Fibroblast of lung (primary cell): ENCODE measurements around the gene UPK3A. TPM values are rescaled to one million over a fixed set of nuclear protein-coding genes. Genes with fewer than 3 reads are reported as not detected.
"Not testable (repeated sequence)": the region's sequence is repeated elsewhere in the genome, so short reads cannot be mapped to it uniquely, and the experiment has no call there.

ENCODE experiments used
- DNase-seq, 2 donors: peaks; one replicate each; pipeline versions ENCODE4 v3.0.0 to v3.0.0-alpha.2; 2010; ENCODE audit warnings: low read depth in 2 of 2
- H2AFZ ChIP-seq: 2 replicates; pipeline ENCODE4 v1.5.1; 2012; ENCODE audit warnings: low read length, control low read depth, inconsistent platforms
- H3K27ac ChIP-seq: 2 replicates; pipeline ENCODE4 v1.5.1; 2011; ENCODE audit warnings: low read length, control low read depth; ENCODE audit not compliant: insufficient read depth
- H3K27me3 ChIP-seq: 2 replicates; pipeline ENCODE4 v1.5.1; 2011; ENCODE audit warnings: mild to moderate bottlenecking, low read length; ENCODE audit not compliant: control insufficient read depth, insufficient read depth
- H3K36me3 ChIP-seq: 2 replicates; pipeline ENCODE4 v1.5.1; 2011; ENCODE audit warnings: low read length; ENCODE audit not compliant: control insufficient read depth, insufficient read depth
- H3K4me1 ChIP-seq: 2 replicates; pipeline ENCODE4 v1.5.1; 2011; ENCODE audit warnings: low read length; ENCODE audit not compliant: control insufficient read depth, insufficient read depth; ENCODE audit errors: extremely low read depth
- H3K4me2 ChIP-seq: 2 replicates; pipeline ENCODE4 v1.5.1; 2011; ENCODE audit warnings: low read length, control low read depth; ENCODE audit not compliant: insufficient read depth; ENCODE audit errors: extremely low read depth
- H3K4me3 ChIP-seq, 4 experiments: fragments of 200-600 bp in 1 of 4; sonication (generic) in 1 of 4; replicated peaks in 1 of 4; 2 replicates each; pipeline ENCODE4 v1.5.1; 2011 to 2016; ENCODE audit warnings: low read length in 4 of 4, low read depth in 3 of 4, mild to moderate bottlenecking in 3 of 4, control low read depth in 2 of 4, inconsistent platforms in 1 of 4, mixed read lengths in 1 of 4; ENCODE audit not compliant: insufficient read depth in 1 of 4; ENCODE audit errors: control extremely low read depth in 1 of 4
- H3K79me2 ChIP-seq: 2 replicates; pipeline ENCODE4 v1.5.1; 2012; ENCODE audit warnings: mild to moderate bottlenecking, low read length, inconsistent platforms; ENCODE audit not compliant: control insufficient read depth, insufficient read depth
- H3K9ac ChIP-seq: 2 replicates; pipeline ENCODE4 v1.5.1; 2011; ENCODE audit warnings: mild to moderate bottlenecking, low read length, control low read depth; ENCODE audit not compliant: insufficient read depth
- H3K9me3 ChIP-seq: 2 replicates; pipeline ENCODE4 v1.5.1; 2012; ENCODE audit warnings: low read depth, low read length; ENCODE audit not compliant: control insufficient read depth, insufficient read depth
- H4K20me1 ChIP-seq: 2 replicates; pipeline ENCODE4 v1.5.1; 2011; ENCODE audit warnings: low read length; ENCODE audit not compliant: control insufficient read depth, insufficient read depth; ENCODE audit errors: extremely low read depth
- EZH2 ChIP-seq: IDR thresholded peaks from 2 replicates; pipeline ENCODE4 v1.5.1; 2012; ENCODE audit warnings: low read length, control low read depth, mild to moderate bottlenecking; ENCODE audit errors: missing control alignments
- polyA plus RNA-seq, 2 donors: library from polyadenylated mRNA; depleted of rRNA in 1 of 2; stranded (reverse) in 1 of 2; unstranded in 1 of 2; fragments of >200 nt; gene quantifications; 2 replicates each; pipeline ENCODE4 v1.2.1, GENCODE V29; 2011 to 2012; ENCODE audit warnings: missing spikeins in 1 of 2
- total RNA-seq: library from RNA; depleted of rRNA; stranded (reverse); fragments of >200 nt; gene quantifications from 2 replicates; pipeline ENCODE4 v1.2.1, GENCODE V29; 2014
- TF ChIP-seq, protein P1 (sequence below), 2 donors: IDR thresholded peaks in 1 of 2; conservative IDR thresholded peaks in 1 of 2; 1 replicate in 1 of 2; 2 replicates in 1 of 2; pipeline ENCODE4 v1.5.1; 2011 to 2012; ENCODE audit warnings: low read length in 2 of 2, control low read depth in 1 of 2, inconsistent platforms in 1 of 2, low read depth in 1 of 2, mild to moderate bottlenecking in 1 of 2

UPK3A gene
- total and polyA plus RNA-seq, 2 donors (not counting 1 experiment from before 2014, with no cell fraction given): not detected

DNA sequence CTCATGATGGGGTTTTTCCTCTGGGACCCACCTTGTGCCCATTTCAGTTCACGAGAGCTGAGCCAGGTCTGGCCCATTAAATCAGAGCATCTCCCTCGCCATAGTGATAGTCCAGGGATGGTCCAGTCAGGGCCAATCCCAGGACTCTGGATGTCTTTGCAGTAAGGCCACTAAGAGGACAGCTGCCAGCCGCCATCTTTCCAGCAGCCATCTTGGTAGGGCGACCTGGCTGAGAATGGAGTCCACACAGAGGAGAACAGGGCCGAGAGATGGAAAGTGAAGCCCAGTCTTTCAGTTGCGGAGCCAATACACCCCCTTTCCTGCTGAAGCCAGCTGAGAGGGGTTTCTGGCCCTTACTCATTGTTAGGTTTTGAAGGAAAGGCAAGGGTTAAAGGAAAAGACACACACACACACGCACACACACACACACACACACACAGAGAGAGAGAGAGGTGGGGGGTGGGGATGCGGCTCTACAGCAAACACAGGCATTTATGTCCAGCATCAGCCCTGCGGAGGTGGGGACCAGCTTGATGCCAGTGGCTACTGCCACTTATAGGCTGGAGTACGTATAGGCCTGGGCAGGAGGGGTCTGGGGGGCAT lies 31.6 kb upstream of the UPK3A start:
- Histone ChIP-seq H3K9ac (no peak overlapping the region), H3K36me3 (no peaks in the 10 kb centered on the region), H3K4me1 (no peaks in the 10 kb centered on the region), H2AFZ (no peak overlapping the region), H3K27ac (no peak overlapping the region), H3K9me3 (no peaks in the 10 kb centered on the region), H3K4me3 (no peak overlapping the region), H4K20me1 (no peaks in the 10 kb centered on the region), H3K27me3 (peaks cover 2% of the 10 kb centered on the region), H3K79me2 (no peaks in the 10 kb centered on the region), H3K4me2 (no peak overlapping the region)
- DNase-seq: no peak
- TF ChIP-seq, protein P1, sequence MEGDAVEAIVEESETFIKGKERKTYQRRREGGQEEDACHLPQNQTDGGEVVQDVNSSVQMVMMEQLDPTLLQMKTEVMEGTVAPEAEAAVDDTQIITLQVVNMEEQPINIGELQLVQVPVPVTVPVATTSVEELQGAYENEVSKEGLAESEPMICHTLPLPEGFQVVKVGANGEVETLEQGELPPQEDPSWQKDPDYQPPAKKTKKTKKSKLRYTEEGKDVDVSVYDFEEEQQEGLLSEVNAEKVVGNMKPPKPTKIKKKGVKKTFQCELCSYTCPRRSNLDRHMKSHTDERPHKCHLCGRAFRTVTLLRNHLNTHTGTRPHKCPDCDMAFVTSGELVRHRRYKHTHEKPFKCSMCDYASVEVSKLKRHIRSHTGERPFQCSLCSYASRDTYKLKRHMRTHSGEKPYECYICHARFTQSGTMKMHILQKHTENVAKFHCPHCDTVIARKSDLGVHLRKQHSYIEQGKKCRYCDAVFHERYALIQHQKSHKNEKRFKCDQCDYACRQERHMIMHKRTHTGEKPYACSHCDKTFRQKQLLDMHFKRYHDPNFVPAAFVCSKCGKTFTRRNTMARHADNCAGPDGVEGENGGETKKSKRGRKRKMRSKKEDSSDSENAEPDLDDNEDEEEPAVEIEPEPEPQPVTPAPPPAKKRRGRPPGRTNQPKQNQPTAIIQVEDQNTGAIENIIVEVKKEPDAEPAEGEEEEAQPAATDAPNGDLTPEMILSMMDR (conservative IDR thresholded peaks at IDR 0.05 in 1 of 2, IDR thresholded peaks at IDR 0.05 in 1 of 2; ENCODE audit: low read depth in 1 of 2, low read length in 2 of 2): no peak
- TF ChIP-seq EZH2: no peak

DNA sequence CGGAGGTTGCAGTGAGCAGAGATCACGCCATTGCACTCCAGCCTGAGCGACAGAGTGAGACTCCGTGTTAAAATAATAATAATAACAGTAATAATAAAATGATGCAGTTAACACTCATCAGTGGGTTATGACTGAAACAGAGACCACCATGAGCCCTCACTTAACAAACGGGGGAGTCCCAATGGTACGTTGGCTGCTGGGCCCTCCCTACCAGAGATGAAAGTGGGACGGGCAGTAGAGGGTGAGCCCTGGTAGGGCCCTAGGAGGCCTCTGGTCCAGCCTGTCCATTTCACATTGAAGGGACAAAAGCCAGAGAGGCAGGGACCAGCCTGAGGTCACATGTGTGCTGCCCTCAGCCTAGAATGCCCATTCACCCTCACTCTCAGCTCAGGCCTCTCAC lies 30.4 kb upstream of the UPK3A start:
- H3K79me2 ChIP-seq: no peaks in the 10 kb centered on the region
- no peaks in the 10 kb centered on the region for H3K9me3 ChIP-seq
- H3K27me3 ChIP-seq: no peaks in the 10 kb centered on the region
- no peak overlapping the region for H3K27ac ChIP-seq
- no peak overlapping the region for H3K4me3 ChIP-seq
- H3K4me2 ChIP-seq: no peak overlapping the region
- H4K20me1 ChIP-seq: no peaks in the 10 kb centered on the region
- H3K9ac ChIP-seq: no peak overlapping the region
- no peaks in the 10 kb centered on the region for H3K36me3 ChIP-seq
- TF ChIP-seq, protein P1 (conservative IDR thresholded peaks at IDR 0.05 in 1 of 2, IDR thresholded peaks at IDR 0.05 in 1 of 2; ENCODE audit: low read depth in 1 of 2, low read length in 2 of 2): no peak
- TF ChIP-seq EZH2: no peak
- no peak for DNase-seq
- H2AFZ ChIP-seq: no peak overlapping the region
- no peaks in the 10 kb centered on the region for H3K4me1 ChIP-seq

DNA sequence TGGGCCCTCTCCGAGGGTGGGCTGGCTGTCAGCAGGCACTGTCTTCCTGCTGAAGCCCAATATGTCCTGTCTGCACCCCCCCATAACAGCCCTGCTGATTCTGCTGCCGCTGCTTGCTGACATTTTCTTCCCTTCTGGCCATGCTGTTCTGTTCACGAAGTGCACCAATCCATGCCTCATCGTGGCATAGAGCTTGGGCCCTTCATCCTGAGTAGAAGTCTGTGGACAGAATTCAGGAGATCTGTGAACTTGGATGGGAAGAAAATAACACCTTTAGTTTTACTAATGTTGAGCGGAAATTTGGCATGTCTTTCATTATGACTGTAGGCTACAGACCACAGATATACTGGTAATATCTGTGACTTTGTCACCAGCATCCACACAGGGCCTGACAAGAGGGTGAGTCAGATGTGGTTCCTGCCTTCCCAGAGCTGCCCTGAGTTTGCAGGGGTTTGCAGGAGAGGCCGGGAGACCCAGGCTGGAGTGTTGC lies 29.9 kb upstream of the UPK3A start:
- H3K9me3 ChIP-seq: no peaks in the 10 kb centered on the region
- TF ChIP-seq, protein P1 (conservative IDR thresholded peaks at IDR 0.05 in 1 of 2, IDR thresholded peaks at IDR 0.05 in 1 of 2; ENCODE audit: low read depth in 1 of 2, low read length in 2 of 2): no peak
- TF ChIP-seq EZH2: no peak
- H3K9ac ChIP-seq: no peak overlapping the region
- H3K4me3 ChIP-seq: no peak overlapping the region
- no peaks in the 10 kb centered on the region for H3K36me3 ChIP-seq
- no peak overlapping the region for H3K4me2 ChIP-seq
- peak in 1 of 2 donors; percentile 47 for DNase-seq
- H2AFZ ChIP-seq: no peak overlapping the region
- H3K4me1 ChIP-seq: no peaks in the 10 kb centered on the region
- H4K20me1 ChIP-seq: no peaks in the 10 kb centered on the region
- H3K27ac ChIP-seq: no peak overlapping the region
- no peaks in the 10 kb centered on the region for H3K79me2 ChIP-seq
- no peaks in the 10 kb centered on the region for H3K27me3 ChIP-seq

DNA sequence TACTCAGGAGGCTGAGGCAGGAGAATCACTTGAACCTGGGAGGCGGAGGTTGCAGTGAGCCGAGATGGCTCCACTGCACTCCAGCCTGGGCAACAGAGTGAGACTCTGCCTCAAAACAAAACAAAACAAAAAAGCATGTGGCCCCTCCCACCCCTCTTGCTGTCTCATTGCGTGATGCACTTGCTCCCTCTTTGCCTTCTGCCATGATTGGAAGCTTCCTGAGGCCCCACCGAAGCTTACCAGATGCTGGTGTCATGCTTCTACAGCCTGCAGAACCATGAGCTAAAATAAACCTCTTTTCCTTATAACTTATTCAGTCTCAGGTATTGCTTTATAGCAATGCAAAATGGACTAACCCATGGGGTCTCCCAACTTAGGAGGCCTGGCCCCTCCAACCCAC lies 26.8 kb upstream of the UPK3A start:
- H3K4me1 ChIP-seq, H4K20me1 ChIP-seq, H3K4me3 ChIP-seq, H3K9ac ChIP-seq, H3K79me2 ChIP-seq, H3K36me3 ChIP-seq, H2AFZ ChIP-seq, H3K27ac ChIP-seq, DNase-seq, H3K27me3 ChIP-seq, H3K9me3 ChIP-seq, H3K4me2 ChIP-seq: not testable (repeated sequence)
